Measurements from ENCODE around the gene SIN3B. TPM values are rescaled to one million over a fixed set of nuclear protein-coding genes. Genes with fewer than 3 reads are reported as not detected.
"Not testable (repeated sequence)": the region's sequence is repeated elsewhere in the genome, so short reads cannot be mapped to it uniquely, and the experiment has no call there.

SIN3B gene
- total and polyA plus RNA-seq, 2 donors from 2014 or later = 12.2 to 62.0 TPM

DNA sequence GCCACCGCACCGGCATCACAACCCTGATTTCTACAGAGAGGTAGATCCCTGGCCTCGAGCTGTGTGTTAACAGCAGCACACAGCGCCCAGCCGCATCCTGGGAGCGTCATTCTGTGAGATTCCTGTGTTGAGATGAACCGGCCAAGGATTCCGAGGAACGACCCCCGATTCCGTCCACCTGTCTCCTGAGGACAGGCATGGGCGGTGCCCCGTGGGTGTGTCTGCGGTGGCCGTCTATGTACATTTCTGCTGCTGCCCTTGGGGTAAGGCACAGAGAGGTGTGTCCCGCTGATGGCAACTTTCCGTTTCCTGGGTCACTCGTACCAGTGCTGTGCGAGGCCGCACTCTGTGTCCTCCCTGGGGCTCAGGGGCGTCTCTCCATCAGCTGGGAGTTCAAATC lies 43.5 kb downstream of the SIN3B start:
- Histone ChIP-seq H3K9me3 (ENCODE audit: control insufficient read depth in 2 of 3, insufficient read depth in 1 of 3, low read length in 3 of 3) (no peaks in the 10 kb centered on the region), H3K27ac (ENCODE audit: low read depth in 2 of 2, low read length in 2 of 2) (peak overlapping the region; percentile 58 to 73), H3K9ac (ENCODE audit: low read length in 3 of 3) (no peak overlapping the region), H3K27me3 (ENCODE audit: control insufficient read depth, insufficient read depth, low read length) (no peaks in the 10 kb centered on the region), H3K36me3 (ENCODE audit: control insufficient read depth in 2 of 3, insufficient read depth in 3 of 3, low read length in 3 of 3) (peaks cover 0 to 34% (median 16%) of the 10 kb centered on the region in 3 donors), H3K4me1 (ENCODE audit: control insufficient read depth in 2 of 3, insufficient read depth in 2 of 3, low read depth in 1 of 3, low read length in 3 of 3) (peaks cover 0 to 3% (median 0%) of the 10 kb centered on the region in 3 donors), H3K4me3 (ENCODE audit: low read length in 3 of 3) (no peak overlapping the region)
- DNase-seq (peak in 1 of 5 donors; percentile 68), FAIRE-seq (no peak)
- TF ChIP-seq, protein P1, sequence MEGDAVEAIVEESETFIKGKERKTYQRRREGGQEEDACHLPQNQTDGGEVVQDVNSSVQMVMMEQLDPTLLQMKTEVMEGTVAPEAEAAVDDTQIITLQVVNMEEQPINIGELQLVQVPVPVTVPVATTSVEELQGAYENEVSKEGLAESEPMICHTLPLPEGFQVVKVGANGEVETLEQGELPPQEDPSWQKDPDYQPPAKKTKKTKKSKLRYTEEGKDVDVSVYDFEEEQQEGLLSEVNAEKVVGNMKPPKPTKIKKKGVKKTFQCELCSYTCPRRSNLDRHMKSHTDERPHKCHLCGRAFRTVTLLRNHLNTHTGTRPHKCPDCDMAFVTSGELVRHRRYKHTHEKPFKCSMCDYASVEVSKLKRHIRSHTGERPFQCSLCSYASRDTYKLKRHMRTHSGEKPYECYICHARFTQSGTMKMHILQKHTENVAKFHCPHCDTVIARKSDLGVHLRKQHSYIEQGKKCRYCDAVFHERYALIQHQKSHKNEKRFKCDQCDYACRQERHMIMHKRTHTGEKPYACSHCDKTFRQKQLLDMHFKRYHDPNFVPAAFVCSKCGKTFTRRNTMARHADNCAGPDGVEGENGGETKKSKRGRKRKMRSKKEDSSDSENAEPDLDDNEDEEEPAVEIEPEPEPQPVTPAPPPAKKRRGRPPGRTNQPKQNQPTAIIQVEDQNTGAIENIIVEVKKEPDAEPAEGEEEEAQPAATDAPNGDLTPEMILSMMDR (IDR thresholded peaks at IDR 0.05; ENCODE audit: borderline replicate concordance, extremely low read depth, insufficient read depth) = no peak
- intact Hi-C loops (cut with DNase I) = no loop called here

DNA sequence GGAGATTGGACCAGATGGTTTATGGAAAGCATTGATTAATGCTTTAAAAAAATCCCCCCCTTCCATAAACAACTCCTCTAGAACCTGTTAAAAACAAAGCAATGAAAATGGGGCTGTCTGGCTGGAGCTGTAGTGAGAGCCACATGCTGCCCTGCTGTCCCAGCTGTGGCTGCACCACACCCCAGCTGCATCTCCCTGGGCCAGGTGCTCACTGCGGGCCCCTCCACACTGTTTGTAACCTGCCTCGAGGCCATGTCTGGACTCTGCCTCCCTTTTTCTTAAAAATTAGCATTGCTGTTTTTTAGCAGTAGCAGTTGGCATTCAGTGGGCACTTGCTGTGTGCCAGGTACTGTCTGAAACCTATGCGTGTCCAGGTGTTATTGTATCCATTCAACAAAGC lies 44.4 kb downstream of the SIN3B start:
- Histone ChIP-seq H3K9ac (ENCODE audit: low read length in 3 of 3) (no peak overlapping the region), H3K36me3 (ENCODE audit: control insufficient read depth in 2 of 3, insufficient read depth in 3 of 3, low read length in 3 of 3) (peaks cover 0 to 34% (median 14%) of the 10 kb centered on the region in 3 donors), H3K4me1 (ENCODE audit: control insufficient read depth in 2 of 3, insufficient read depth in 2 of 3, low read depth in 1 of 3, low read length in 3 of 3) (peaks cover 0 to 3% (median 0%) of the 10 kb centered on the region in 3 donors), H3K27me3 (ENCODE audit: control insufficient read depth, insufficient read depth, low read length) (no peaks in the 10 kb centered on the region), H3K27ac (ENCODE audit: low read depth in 2 of 2, low read length in 2 of 2) (no peak overlapping the region), H3K4me3 (ENCODE audit: low read length in 3 of 3) (no peak overlapping the region), H3K9me3 (ENCODE audit: control insufficient read depth in 2 of 3, insufficient read depth in 1 of 3, low read length in 3 of 3) (no peaks in the 10 kb centered on the region)
- DNase-seq (no peak), FAIRE-seq (no peak)
- intact Hi-C loops (cut with DNase I) = no loop called here
- TF ChIP-seq, protein P1 (IDR thresholded peaks at IDR 0.05; ENCODE audit: borderline replicate concordance, extremely low read depth, insufficient read depth) = no peak

DNA sequence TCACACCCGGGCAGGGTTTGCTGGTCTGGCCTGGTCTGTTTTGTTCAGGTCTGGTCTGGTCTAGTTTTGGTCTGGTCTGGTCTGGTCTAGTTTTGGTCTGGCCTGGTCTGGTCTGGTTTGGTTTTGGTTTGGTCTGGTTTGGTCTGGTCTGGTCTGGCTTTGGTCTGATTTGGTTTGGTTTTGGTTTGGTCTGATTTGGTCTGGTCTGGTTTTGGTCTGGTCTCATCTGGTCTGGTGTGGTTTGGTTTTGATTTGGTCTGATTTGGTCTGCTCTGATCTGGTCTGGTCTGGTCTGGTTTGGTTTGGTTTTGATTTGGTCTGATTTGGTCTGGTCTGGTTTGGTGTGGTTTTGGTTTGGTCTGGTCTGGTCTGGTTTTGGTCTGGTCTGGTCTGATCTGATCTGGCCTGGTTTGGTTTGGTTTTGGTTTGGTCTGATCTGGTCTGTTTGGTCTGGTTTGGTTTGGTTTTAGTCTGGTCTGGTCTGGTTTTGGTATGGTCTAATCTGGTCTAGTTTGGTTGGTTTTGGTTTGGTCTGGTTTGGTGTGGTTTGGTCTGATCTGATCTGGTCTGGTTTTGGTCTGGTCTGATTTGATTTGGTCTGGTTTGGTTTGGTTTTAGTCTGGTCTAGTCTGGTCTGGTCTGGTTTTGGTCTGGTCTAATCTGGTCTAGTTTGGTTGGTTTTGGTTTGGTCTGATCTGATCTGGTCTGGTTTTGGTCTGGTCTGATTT lies 45.2 kb downstream of the SIN3B start:
- DNase-seq = no peak
- Histone ChIP-seq H3K36me3 (ENCODE audit: control insufficient read depth in 2 of 3, insufficient read depth in 3 of 3, low read length in 3 of 3) (peaks cover 0 to 38% (median 18%) of the 10 kb centered on the region in 3 donors), H3K9me3 (ENCODE audit: control insufficient read depth in 2 of 3, insufficient read depth in 1 of 3, low read length in 3 of 3) (no peaks in the 10 kb centered on the region), H3K27ac (ENCODE audit: low read depth in 2 of 2, low read length in 2 of 2) (no peak overlapping the region), H3K9ac (ENCODE audit: low read length in 3 of 3) (no peak overlapping the region), H3K4me3 (ENCODE audit: low read length in 3 of 3) (no peak overlapping the region), H3K4me1 (ENCODE audit: control insufficient read depth in 2 of 3, insufficient read depth in 2 of 3, low read depth in 1 of 3, low read length in 3 of 3) (peaks cover 0 to 3% (median 0%) of the 10 kb centered on the region in 3 donors), H3K27me3 (ENCODE audit: control insufficient read depth, insufficient read depth, low read length) (no peaks in the 10 kb centered on the region)
- TF ChIP-seq, protein P1 (IDR thresholded peaks at IDR 0.05; ENCODE audit: borderline replicate concordance, extremely low read depth, insufficient read depth) = no peak
- no peak for FAIRE-seq
- intact Hi-C loops (cut with DNase I) = no loop called here

DNA sequence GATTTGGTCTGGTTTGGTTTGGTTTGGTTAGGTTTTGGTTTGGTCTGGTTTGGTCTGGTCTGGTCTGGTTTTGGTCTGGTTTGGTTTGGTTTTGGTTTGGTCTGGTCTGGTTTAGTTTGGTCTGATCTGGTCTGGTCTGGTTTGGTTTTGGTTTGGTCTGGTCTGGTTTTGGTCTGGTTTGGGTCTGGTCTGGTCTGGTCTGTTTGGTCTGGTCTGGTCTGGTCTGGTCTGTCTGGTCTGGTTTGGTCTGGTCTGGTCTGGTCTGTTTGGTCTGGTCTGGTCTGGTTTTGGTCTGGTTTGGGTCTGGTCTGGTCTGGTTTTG lies 45.7 kb downstream of the SIN3B start:
- H3K9ac ChIP-seq (ENCODE audit: low read length in 3 of 3); H3K27ac ChIP-seq (ENCODE audit: low read depth in 2 of 2, low read length in 2 of 2); intact Hi-C loops (cut with DNase I); DNase-seq; H3K4me1 ChIP-seq (ENCODE audit: control insufficient read depth in 2 of 3, insufficient read depth in 2 of 3, low read depth in 1 of 3, low read length in 3 of 3); FAIRE-seq; H3K9me3 ChIP-seq (ENCODE audit: control insufficient read depth in 2 of 3, insufficient read depth in 1 of 3, low read length in 3 of 3); H3K4me3 ChIP-seq (ENCODE audit: low read length in 3 of 3); H3K27me3 ChIP-seq (ENCODE audit: control insufficient read depth, insufficient read depth, low read length): not testable (repeated sequence)
- H3K36me3 ChIP-seq (ENCODE audit: control insufficient read depth in 2 of 3, insufficient read depth in 3 of 3, low read length in 3 of 3) = peaks cover 0 to 38% (median 18%) of the 10 kb centered on the region in 3 donors
